Gastroesophageal sphincter (tissue), 4 donors: ENCODE measurements around the gene OR2K2. TPM values are rescaled to one million over a fixed set of nuclear protein-coding genes. Genes with fewer than 3 reads are reported as not detected.
"Not testable (repeated sequence)": the region's sequence is repeated elsewhere in the genome, so short reads cannot be mapped to it uniquely, and the experiment has no call there.

ENCODE experiments used
- ATAC-seq: fragments of 150-250 bp; one replicate; pipeline ENCODE4 v1.9.1; 2016; ENCODE audit warnings: mild to moderate bottlenecking, moderate library complexity
- H3K27ac ChIP-seq, 4 donors: fragments of 200-600 bp; sonication (generic) in 3 of 4; 1 replicate in 3 of 4; 2 replicates in 1 of 4; pipeline ENCODE4 v1.5.1; 2016 to 2019
- H3K27me3 ChIP-seq: fragments of 200-600 bp; sonication (generic); one replicate; pipeline ENCODE4 v1.5.1; 2019
- H3K36me3 ChIP-seq, 2 donors: fragments of 200-600 bp; sonication (generic); one replicate each; pipeline ENCODE4 v1.5.1; 2019; ENCODE audit warnings: control low read depth in 1 of 2
- H3K4me1 ChIP-seq, 3 donors: fragments of 200-600 bp; sonication (generic); 1 replicate in 2 of 3; 2 replicates in 1 of 3; pipeline ENCODE4 v1.5.1; 2016 to 2019; ENCODE audit warnings: control low read depth in 2 of 3
- H3K4me3 ChIP-seq, 2 donors: fragments of 200-600 bp; sonication (generic); one replicate each; pipeline ENCODE4 v1.5.1; 2019; ENCODE audit warnings: mild to moderate bottlenecking in 1 of 2, moderate library complexity in 1 of 2
- H3K9me3 ChIP-seq, 3 donors: fragments of 200-600 bp; sonication (generic); one replicate each; pipeline ENCODE4 v1.5.1; 2017 to 2019; ENCODE audit warnings: control low read depth in 2 of 3
- CTCF ChIP-seq, 4 experiments: fragments of 200-600 bp in 2 of 4; fragments of 450-650 bp in 2 of 4; sonication (generic) in 1 of 4; IDR thresholded peaks; one replicate each; pipeline ENCODE4 v1.5.1; 2017 to 2019; ENCODE audit warnings: antibody characterized with exemption in 4 of 4, mild to moderate bottlenecking in 2 of 4, moderate library complexity in 2 of 4
- EP300 ChIP-seq: sonication (generic); formaldehyde crosslinking; IDR thresholded peaks from one replicate; pipeline ENCODE4 v1.6.1; 2017; ENCODE audit warnings: antibody characterized with exemption, mild to moderate bottlenecking
- POLR2A ChIP-seq, 2 donors: fragments of 450-650 bp; IDR thresholded peaks; one replicate each; pipeline ENCODE4 v1.6.1; 2017; ENCODE audit warnings: antibody characterized with exemption in 2 of 2, mild to moderate bottlenecking in 2 of 2, moderate library complexity in 1 of 2
- POLR2AphosphoS5 ChIP-seq: sonication (generic); formaldehyde crosslinking; IDR thresholded peaks from one replicate; pipeline ENCODE4 v1.6.1; 2017; ENCODE audit warnings: antibody characterized with exemption
- WGBS, 2 donors: methylation state at CpG; one replicate each; pipeline ENCODE4 v1.1.5; 2018; ENCODE audit warnings: low coverage in 1 of 2; 5-methylcytosine and 5-hydroxymethylcytosine counted together
- total RNA-seq, 4 donors: library from RNA; depleted of rRNA; stranded (reverse); fragments of >200 nt; gene quantifications; one replicate each; pipeline ENCODE4 v1.1.0, GENCODE V29; 2016

Gene OR2K2
- total RNA-seq, 4 donors from 2014 or later, result not detected

- H3K27me3 ChIP-seq, result no peaks in the 10 kb centered on the region
- no peaks in the 10 kb centered on the region for H3K9me3 ChIP-seq
- H3K36me3 ChIP-seq, result no peaks in the 10 kb centered on the region
- ATAC-seq, result no peak
- no peak overlapping the region for H3K4me3 ChIP-seq
- H3K4me1 ChIP-seq, result no peaks in the 10 kb centered on the region
- TF ChIP-seq EP300, result no peak
- TF ChIP-seq POLR2AphosphoS5, result no peak
- TF ChIP-seq POLR2A (IDR thresholded peaks at IDR 0.05), result no peak
- TF ChIP-seq CTCF (IDR thresholded peaks at IDR 0.05), result no peak
- no peak overlapping the region for H3K27ac ChIP-seq
Observed at GRCh38 chr9:111350556-111350955, 20.5 kb upstream of the OR2K2 start.

GRCh38 chr9:111349766-111350165 is 19.7 kb upstream of the OR2K2 start:
- no peak for TF ChIP-seq CTCF (IDR thresholded peaks at IDR 0.05)
- TF ChIP-seq POLR2AphosphoS5, result no peak
- TF ChIP-seq EP300, result no peak
- no peak for TF ChIP-seq POLR2A (IDR thresholded peaks at IDR 0.05)
- no peaks in the 10 kb centered on the region for H3K4me1 ChIP-seq
- WGBS, 2 donors, result 65 to 81% methylated on average over 5 of the region's 5 CpGs
- no peaks in the 10 kb centered on the region for H3K27me3 ChIP-seq
- no peak overlapping the region for H3K27ac ChIP-seq
- no peaks in the 10 kb centered on the region for H3K9me3 ChIP-seq
- ATAC-seq, result no peak
- H3K36me3 ChIP-seq, result no peaks in the 10 kb centered on the region
- H3K4me3 ChIP-seq, result no peak overlapping the region

DNA sequence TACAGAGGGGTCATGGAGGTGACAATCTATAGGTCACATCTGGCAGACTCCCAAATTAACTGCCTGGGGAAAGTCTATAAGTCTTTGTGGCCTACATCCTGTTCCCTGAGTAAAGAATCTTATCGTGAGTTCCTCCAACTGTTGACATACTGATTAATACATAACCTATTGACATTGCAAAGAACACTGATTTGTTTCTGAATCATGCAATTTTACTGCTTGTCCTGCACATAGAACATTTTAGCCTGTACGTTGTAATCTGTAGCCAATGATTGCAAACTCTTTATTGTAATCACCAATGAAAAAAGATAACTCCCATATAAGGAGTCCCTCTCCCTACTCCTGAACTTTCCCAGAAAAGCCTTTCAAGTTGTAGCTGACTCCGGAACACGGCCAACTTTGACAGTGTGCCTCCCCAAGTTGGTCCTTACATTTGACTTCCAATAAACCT is 18.8 kb upstream of the OR2K2 start:
- no peak for ATAC-seq
- Histone ChIP-seq H3K27me3 (no peaks in the 10 kb centered on the region), H3K27ac (no peak overlapping the region), H3K4me1 (no peaks in the 10 kb centered on the region), H3K4me3 (no peak overlapping the region), H3K9me3 (no peaks in the 10 kb centered on the region), H3K36me3 (no peaks in the 10 kb centered on the region)
- WGBS, 2 donors, result 33 to 40% methylated on average over 3 to 4 of the region's 4 CpGs
- no peak for TF ChIP-seq POLR2AphosphoS5
- no peak for TF ChIP-seq EP300
- TF ChIP-seq CTCF (IDR thresholded peaks at IDR 0.05), result no peak
- TF ChIP-seq POLR2A (IDR thresholded peaks at IDR 0.05), result no peak

GRCh38 chr9:111334318-111334863 is 4.4 kb upstream of the OR2K2 start:
- H3K36me3 ChIP-seq, H3K27me3 ChIP-seq, H3K9me3 ChIP-seq, H3K27ac ChIP-seq, ATAC-seq, H3K4me3 ChIP-seq, H3K4me1 ChIP-seq: not testable (repeated sequence)
- WGBS, 2 donors, result no CpG with 5 or more reads among the region's 5 CpGs

DNA sequence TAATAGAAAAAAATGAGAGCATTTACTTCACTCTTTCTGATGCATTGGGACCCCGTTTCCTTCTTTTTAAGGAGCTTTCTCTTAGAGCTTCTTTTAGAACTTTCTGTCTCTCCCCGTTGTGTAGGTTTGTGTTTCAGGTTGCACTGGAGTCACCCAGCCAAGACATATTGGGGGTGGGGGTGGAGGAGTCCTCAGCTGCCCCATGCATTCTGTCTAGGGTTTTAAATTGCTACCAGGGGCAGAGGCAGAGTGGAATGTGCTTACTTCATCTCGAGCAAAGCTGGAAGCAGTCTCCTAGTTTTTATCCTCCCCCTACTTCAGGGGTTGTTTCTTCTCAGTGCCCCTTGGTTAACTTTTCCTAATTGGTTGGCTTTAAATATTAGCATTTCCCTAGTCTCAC is 9.4 kb downstream of the OR2K2 start:
- Histone ChIP-seq H3K4me3 (no peak overlapping the region), H3K36me3 (no peaks in the 10 kb centered on the region), H3K9me3 (no peaks in the 10 kb centered on the region), H3K27me3 (no peaks in the 10 kb centered on the region), H3K27ac (no peak overlapping the region), H3K4me1 (no peaks in the 10 kb centered on the region)
- no peak for ATAC-seq
- 57 to 66% methylated on average over 3 of the region's 3 CpGs for whole genome bisulfite sequencing, 2 donors
- no peak for TF ChIP-seq POLR2A (IDR thresholded peaks at IDR 0.05)
- TF ChIP-seq POLR2AphosphoS5, result no peak
- no peak for TF ChIP-seq EP300
- TF ChIP-seq CTCF (IDR thresholded peaks at IDR 0.05), result no peak
